ENCODE measurements around the gene SNRPF.

SNRPF gene

GRCh38 chr12:95877622-95878021, 18.9 kb downstream of the SNRPF start:
- Histone ChIP-seq H3K4me3 (ENCODE audit: low read depth in 1 of 2, low read length in 1 of 2) (no peak overlapping the region), H3K9me3 (no peaks in the 10 kb centered on the region), H3K4me1 (ENCODE audit: control insufficient read depth in 1 of 2, insufficient read depth in 1 of 2, low read depth in 1 of 2, low read length in 1 of 2) (no peaks in the 10 kb centered on the region), H3K27me3 (no peaks in the 10 kb centered on the region), H3K27ac (no peak overlapping the region), H3K36me3 (no peaks in the 10 kb centered on the region)
- TF ChIP-seq CTCF (IDR thresholded peaks at IDR 0.05), result no peak

- Histone ChIP-seq H3K36me3 (no peaks in the 10 kb centered on the region), H3K9me3 (no peaks in the 10 kb centered on the region), H3K27ac (no peak overlapping the region), H3K27me3 (peaks cover 5% of the 10 kb centered on the region), H3K4me3 (ENCODE audit: low read depth in 1 of 2, low read length in 1 of 2) (no peak overlapping the region), H3K4me1 (ENCODE audit: control insufficient read depth in 1 of 2, insufficient read depth in 1 of 2, low read depth in 1 of 2, low read length in 1 of 2) (no peaks in the 10 kb centered on the region)
- TF ChIP-seq CTCF (IDR thresholded peaks at IDR 0.05), result no peak
Observed at GRCh38 chr12:95880895-95881294, 22.1 kb downstream of the SNRPF start.

DNA sequence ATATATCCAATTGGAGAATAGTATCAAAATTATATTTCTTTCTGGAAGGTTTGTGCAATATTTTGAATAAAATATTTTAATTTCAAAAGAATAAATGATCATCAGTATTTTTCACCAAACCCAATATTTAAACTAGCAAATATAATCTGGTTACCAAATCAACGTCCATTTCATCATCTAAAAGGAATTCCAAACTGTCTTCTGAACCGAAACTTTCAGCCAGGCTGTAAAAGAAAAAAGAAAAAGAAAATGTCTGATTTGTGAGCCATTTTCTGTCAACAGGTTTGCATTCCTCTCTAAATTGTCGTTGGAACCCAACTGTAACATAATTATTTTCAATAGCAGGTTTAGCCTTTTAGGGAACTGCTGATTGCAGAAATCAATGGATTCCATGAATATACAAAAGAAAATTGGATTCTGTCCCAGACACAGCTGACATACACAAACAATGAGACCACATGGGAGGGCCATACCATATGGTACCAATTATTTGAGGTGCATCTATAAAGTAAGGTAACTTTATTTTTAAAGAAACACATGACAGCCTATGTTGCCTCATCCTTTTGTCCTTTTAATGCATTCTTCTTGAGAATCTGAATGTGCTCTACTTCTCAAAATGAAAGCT, 22.7 kb downstream of the SNRPF start:
- no peak for TF ChIP-seq CTCF (IDR thresholded peaks at IDR 0.05)
- no peaks in the 10 kb centered on the region for H3K4me1 ChIP-seq (ENCODE audit: control insufficient read depth in 1 of 2, insufficient read depth in 1 of 2, low read depth in 1 of 2, low read length in 1 of 2)
- H3K36me3 ChIP-seq, result no peaks in the 10 kb centered on the region
- H3K27me3 ChIP-seq, result peaks cover 5% of the 10 kb centered on the region
- no peak overlapping the region for H3K27ac ChIP-seq
- no peak overlapping the region for H3K4me3 ChIP-seq (ENCODE audit: low read depth in 1 of 2, low read length in 1 of 2)
- H3K9me3 ChIP-seq, result no peaks in the 10 kb centered on the region

GRCh38 chr12:95882080-95882479, 23.3 kb downstream of the SNRPF start:
- Histone ChIP-seq H3K36me3 (no peaks in the 10 kb centered on the region), H3K4me1 (ENCODE audit: control insufficient read depth in 1 of 2, insufficient read depth in 1 of 2, low read depth in 1 of 2, low read length in 1 of 2) (no peaks in the 10 kb centered on the region), H3K27me3 (peaks cover 5% of the 10 kb centered on the region), H3K4me3 (ENCODE audit: low read depth in 1 of 2, low read length in 1 of 2) (no peak overlapping the region), H3K27ac (no peak overlapping the region), H3K9me3 (no peaks in the 10 kb centered on the region)
- no peak for TF ChIP-seq CTCF (IDR thresholded peaks at IDR 0.05)

DNA sequence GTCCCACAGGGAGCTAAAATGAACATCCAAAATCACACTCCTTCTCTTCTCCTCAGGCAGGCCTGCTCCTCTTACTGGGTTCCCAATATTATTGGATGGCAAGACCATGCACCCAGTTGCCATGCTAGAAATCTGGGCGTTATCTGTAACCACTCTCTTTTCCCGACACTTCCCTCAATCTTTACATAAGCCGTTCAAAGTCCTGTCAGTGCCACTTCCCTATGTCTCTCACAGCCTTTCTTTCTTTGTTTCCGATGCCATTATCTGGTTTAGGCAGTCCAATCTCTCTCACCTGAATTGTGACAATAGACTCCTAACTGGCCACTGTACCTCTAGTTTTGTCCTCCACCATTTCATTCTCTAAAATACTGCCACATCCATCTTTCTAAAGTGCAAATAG, 24.1 kb downstream of the SNRPF start:
- Histone ChIP-seq H3K4me3 (ENCODE audit: low read depth in 1 of 2, low read length in 1 of 2) (no peak overlapping the region), H3K36me3 (no peaks in the 10 kb centered on the region), H3K9me3 (no peaks in the 10 kb centered on the region), H3K27ac (no peak overlapping the region), H3K27me3 (peaks cover 5% of the 10 kb centered on the region), H3K4me1 (ENCODE audit: control insufficient read depth in 1 of 2, insufficient read depth in 1 of 2, low read depth in 1 of 2, low read length in 1 of 2) (no peaks in the 10 kb centered on the region)
- no peak for TF ChIP-seq CTCF (IDR thresholded peaks at IDR 0.05)

GRCh38 chr12:95884998-95885397, 26.2 kb downstream of the SNRPF start:
- Histone ChIP-seq H3K27me3 (peaks cover 5% of the 10 kb centered on the region), H3K9me3 (no peaks in the 10 kb centered on the region), H3K4me1 (ENCODE audit: control insufficient read depth in 1 of 2, insufficient read depth in 1 of 2, low read depth in 1 of 2, low read length in 1 of 2) (no peaks in the 10 kb centered on the region), H3K36me3 (no peaks in the 10 kb centered on the region), H3K4me3 (ENCODE audit: low read depth in 1 of 2, low read length in 1 of 2) (no peak overlapping the region), H3K27ac (no peak overlapping the region)
- no peak for TF ChIP-seq CTCF (IDR thresholded peaks at IDR 0.05)

Measured in neutrophil (primary cell).